Measurements from ENCODE around the gene C3orf49.

C3orf49 gene

DNA sequence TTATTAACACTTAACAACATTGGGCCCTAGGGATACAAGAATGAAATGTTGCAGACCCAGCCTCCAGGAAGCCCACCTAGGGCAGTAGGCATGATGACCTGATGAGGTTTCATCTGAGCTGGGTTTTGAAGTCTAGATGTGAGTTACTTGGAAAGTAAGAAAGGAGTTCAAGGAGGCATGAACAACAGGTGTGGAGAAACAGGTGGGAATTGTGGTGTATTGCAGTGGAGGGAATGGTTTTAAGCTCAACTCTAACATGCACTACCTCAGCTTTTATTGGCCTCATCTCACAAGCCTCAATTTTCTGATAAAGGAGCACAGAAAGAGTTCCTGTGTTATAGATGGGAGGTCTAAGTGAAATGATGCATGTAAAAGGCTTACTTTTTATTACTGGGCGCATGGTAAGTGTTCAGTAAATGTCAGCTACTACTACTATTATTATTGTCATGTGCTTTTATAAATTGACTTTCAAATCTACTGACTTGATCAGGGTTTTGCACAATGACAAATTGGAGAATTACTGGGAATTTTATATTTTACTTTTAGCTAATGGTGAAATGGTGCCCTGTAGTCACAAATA lies 73.8 kb downstream of the C3orf49 start:
- DNase-seq: no peak

GRCh38 chr3:63895422-63896189 lies 76.5 kb downstream of the C3orf49 start:
- DNase-seq: no peak

- DNase-seq: no peak
These were observed 77.4 kb downstream of the C3orf49 start for GRCh38 chr3:63896332-63897030.

Data from CD4-positive, alpha-beta T cell treated with Interleukin-21 for 1 hour (primary cell).